Measurements from ENCODE around the gene MEGF10. TPM values are rescaled to one million over a fixed set of nuclear protein-coding genes. Genes with fewer than 3 reads are reported as not detected.

The MEGF10 gene
- total and polyA plus RNA-seq, 5 donors: 0.25 to 2.7 (median 1.1) TPM

GRCh38 chr5:127425037-127425436, 134.4 kb downstream of the MEGF10 start:
- intact Hi-C loops (cut with DNase I): no loop called here
- Histone ChIP-seq H3K4me3 (ENCODE audit: low read length) (no peak overlapping the region), H3K27me3 (ENCODE audit: control insufficient read depth, insufficient read depth) (no peaks in the 10 kb centered on the region), H3K27ac (ENCODE audit: low read length) (no peak overlapping the region), H3K9me3 (ENCODE audit: control insufficient read depth, low read length) (no peaks in the 10 kb centered on the region), H3K4me1 (ENCODE audit: control insufficient read depth, insufficient read depth, low read length) (peaks cover 7% of the 10 kb centered on the region)
- WGBS: 20% methylated on average over 4 of the region's 4 CpGs
- DNase-seq (no peak), ATAC-seq (no peak)

- 73% methylated on average over 1 of the region's 1 CpG for WGBS
These were observed 135.3 kb downstream of the MEGF10 start for GRCh38 chr5:127425868-127426267.

GRCh38 chr5:127426661-127427060, 136.1 kb downstream of the MEGF10 start:
- H3K4me3 ChIP-seq (ENCODE audit: low read length): no peak overlapping the region
- no peak overlapping the region for H3K27ac ChIP-seq (ENCODE audit: low read length)
- no peak for DNase-seq
- peak; percentile 42 to 66 for ATAC-seq
- peaks cover 7% of the 10 kb centered on the region for H3K4me1 ChIP-seq (ENCODE audit: control insufficient read depth, insufficient read depth, low read length)
- H3K27me3 ChIP-seq (ENCODE audit: control insufficient read depth, insufficient read depth): no peaks in the 10 kb centered on the region
- H3K9me3 ChIP-seq (ENCODE audit: control insufficient read depth, low read length): no peaks in the 10 kb centered on the region
- intact Hi-C loops (cut with DNase I): no loop called here
- 42% methylated on average over 2 of the region's 2 CpGs for WGBS

More at GRCh38 chr5:127425868-127426267, 135.3 kb downstream of the MEGF10 start:
- Histone ChIP-seq H3K4me1 (ENCODE audit: control insufficient read depth, insufficient read depth, low read length) (peaks cover 7% of the 10 kb centered on the region), H3K9me3 (ENCODE audit: control insufficient read depth, low read length) (no peaks in the 10 kb centered on the region), H3K27me3 (ENCODE audit: control insufficient read depth, insufficient read depth) (no peaks in the 10 kb centered on the region), H3K4me3 (ENCODE audit: low read length) (no peak overlapping the region), H3K27ac (ENCODE audit: low read length) (no peak overlapping the region)
- ATAC-seq (no peak), DNase-seq (no peak)
- intact Hi-C loops (cut with DNase I): no loop called here

- ATAC-seq: no peak
- Histone ChIP-seq H3K9me3 (ENCODE audit: control insufficient read depth, low read length) (no peaks in the 10 kb centered on the region), H3K27me3 (ENCODE audit: control insufficient read depth, insufficient read depth) (no peaks in the 10 kb centered on the region), H3K4me1 (ENCODE audit: control insufficient read depth, insufficient read depth, low read length) (peaks cover 7% of the 10 kb centered on the region), H3K4me3 (ENCODE audit: low read length) (no peak overlapping the region), H3K27ac (ENCODE audit: low read length) (no peak overlapping the region)
- intact Hi-C loops (cut with DNase I): no loop called here
- WGBS: 87% methylated on average over 2 of the region's 2 CpGs
- DNase-seq: no peak
These were observed 137.7 kb downstream of the MEGF10 start for GRCh38 chr5:127428276-127428675.

GRCh38 chr5:127428748-127429147, 138.2 kb downstream of the MEGF10 start:
- peak; percentile 41 to 76 for ATAC-seq

GRCh38 chr5:127429928-127430327, 139.3 kb downstream of the MEGF10 start:
- intact Hi-C loops (cut with DNase I): no loop called here
- ATAC-seq (no peak), DNase-seq (no peak)
- Histone ChIP-seq H3K27me3 (ENCODE audit: control insufficient read depth, insufficient read depth) (no peaks in the 10 kb centered on the region), H3K4me3 (ENCODE audit: low read length) (no peak overlapping the region), H3K4me1 (ENCODE audit: control insufficient read depth, insufficient read depth, low read length) (peaks cover 6% of the 10 kb centered on the region), H3K9me3 (ENCODE audit: control insufficient read depth, low read length) (no peaks in the 10 kb centered on the region), H3K27ac (ENCODE audit: low read length) (no peak overlapping the region)

More at GRCh38 chr5:127428748-127429147, 138.2 kb downstream of the MEGF10 start:
- 27% methylated on average over 5 of the region's 5 CpGs for WGBS
- H3K9me3 ChIP-seq (ENCODE audit: control insufficient read depth, low read length): no peaks in the 10 kb centered on the region
- H3K27me3 ChIP-seq (ENCODE audit: control insufficient read depth, insufficient read depth): no peaks in the 10 kb centered on the region
- intact Hi-C loops (cut with DNase I): no loop called here
- peaks cover 7% of the 10 kb centered on the region for H3K4me1 ChIP-seq (ENCODE audit: control insufficient read depth, insufficient read depth, low read length)
- no peak overlapping the region for H3K27ac ChIP-seq (ENCODE audit: low read length)
- no peak overlapping the region for H3K4me3 ChIP-seq (ENCODE audit: low read length)
- no peak for DNase-seq

GRCh38 chr5:127430627-127431026, 140.0 kb downstream of the MEGF10 start:
- Histone ChIP-seq H3K27me3 (ENCODE audit: control insufficient read depth, insufficient read depth) (no peaks in the 10 kb centered on the region), H3K27ac (ENCODE audit: low read length) (no peak overlapping the region), H3K4me1 (ENCODE audit: control insufficient read depth, insufficient read depth, low read length) (peaks cover 2% of the 10 kb centered on the region), H3K4me3 (ENCODE audit: low read length) (no peak overlapping the region), H3K9me3 (ENCODE audit: control insufficient read depth, low read length) (no peaks in the 10 kb centered on the region)
- ATAC-seq (no peak), DNase-seq (no peak)
- intact Hi-C loops (cut with DNase I): no loop called here

- Histone ChIP-seq H3K4me1 (ENCODE audit: control insufficient read depth, insufficient read depth, low read length) (peaks cover 2% of the 10 kb centered on the region), H3K27me3 (ENCODE audit: control insufficient read depth, insufficient read depth) (no peaks in the 10 kb centered on the region), H3K27ac (ENCODE audit: low read length) (no peak overlapping the region), H3K9me3 (ENCODE audit: control insufficient read depth, low read length) (no peaks in the 10 kb centered on the region), H3K4me3 (ENCODE audit: low read length) (no peak overlapping the region)
- DNase-seq: no peak
- ATAC-seq: no peak
- intact Hi-C loops (cut with DNase I): no loop called here
- WGBS: 61% methylated on average over 7 of the region's 7 CpGs
These were observed 141.5 kb downstream of the MEGF10 start for GRCh38 chr5:127431977-127432585.

GRCh38 chr5:127433526-127433925, 142.9 kb downstream of the MEGF10 start:
- WGBS: 79% methylated on average over 2 of the region's 2 CpGs
- intact Hi-C loops (cut with DNase I): no loop called here

GRCh38 chr5:127434588-127434987, 144.0 kb downstream of the MEGF10 start:
- Histone ChIP-seq H3K4me1 (ENCODE audit: control insufficient read depth, insufficient read depth, low read length) (peaks cover 2% of the 10 kb centered on the region), H3K27ac (ENCODE audit: low read length) (no peak overlapping the region), H3K27me3 (ENCODE audit: control insufficient read depth, insufficient read depth) (no peaks in the 10 kb centered on the region), H3K9me3 (ENCODE audit: control insufficient read depth, low read length) (no peaks in the 10 kb centered on the region), H3K4me3 (ENCODE audit: low read length) (no peak overlapping the region)
- 93% methylated on average over 12 of the region's 12 CpGs for WGBS
- ATAC-seq (no peak), DNase-seq (peak in 2 of 3 donors; percentile 24 to 45)
- intact Hi-C loops (cut with DNase I): no loop called here

More at GRCh38 chr5:127433526-127433925, 142.9 kb downstream of the MEGF10 start:
- no peak for ATAC-seq
- H3K4me3 ChIP-seq (ENCODE audit: low read length): no peak overlapping the region
- no peak overlapping the region for H3K27ac ChIP-seq (ENCODE audit: low read length)
- H3K27me3 ChIP-seq (ENCODE audit: control insufficient read depth, insufficient read depth): no peaks in the 10 kb centered on the region
- H3K9me3 ChIP-seq (ENCODE audit: control insufficient read depth, low read length): no peaks in the 10 kb centered on the region
- no peak for DNase-seq
- peaks cover 2% of the 10 kb centered on the region for H3K4me1 ChIP-seq (ENCODE audit: control insufficient read depth, insufficient read depth, low read length)

GRCh38 chr5:127435821-127436220, 145.2 kb downstream of the MEGF10 start:
- Histone ChIP-seq H3K4me3 (ENCODE audit: low read length) (no peak overlapping the region), H3K27me3 (ENCODE audit: control insufficient read depth, insufficient read depth) (no peaks in the 10 kb centered on the region), H3K27ac (ENCODE audit: low read length) (no peak overlapping the region), H3K4me1 (ENCODE audit: control insufficient read depth, insufficient read depth, low read length) (no peaks in the 10 kb centered on the region), H3K9me3 (ENCODE audit: control insufficient read depth, low read length) (no peaks in the 10 kb centered on the region)
- ATAC-seq: no peak
- no peak for DNase-seq
- intact Hi-C loops (cut with DNase I): loop anchor here in 1 of 4 donors (5.0 kb wide), 1 partner anchor 144 kb away; the partner anchor contains the start of gene MEGF10
- WGBS: 94% methylated on average over 2 of the region's 2 CpGs

- Histone ChIP-seq H3K27me3 (ENCODE audit: control insufficient read depth, insufficient read depth) (no peaks in the 10 kb centered on the region), H3K9me3 (ENCODE audit: control insufficient read depth, low read length) (no peaks in the 10 kb centered on the region), H3K27ac (ENCODE audit: low read length) (no peak overlapping the region), H3K4me1 (ENCODE audit: control insufficient read depth, insufficient read depth, low read length) (no peaks in the 10 kb centered on the region), H3K4me3 (ENCODE audit: low read length) (no peak overlapping the region)
- WGBS: 64% methylated on average over 4 of the region's 4 CpGs
- ATAC-seq: peak in 1 of 2 donors; percentile 16
- intact Hi-C loops (cut with DNase I): loop anchor here in 3 of 4 donors (2.0 to 5.0 kb wide), 4 partner anchors 147 to 602 kb away; partner anchors contain the start of gene MEGF10 (in 2 of the 3)
- DNase-seq: no peak
These were observed 149.0 kb downstream of the MEGF10 start for GRCh38 chr5:127439644-127440043.
